ENCODE results near the gene CD99. TPM values are rescaled to one million over a fixed set of nuclear protein-coding genes. Genes with fewer than 3 reads are reported as not detected.

CD99 gene
- total RNA-seq, 2 donors from 2014 or later, result 157 to 231 TPM

DNA sequence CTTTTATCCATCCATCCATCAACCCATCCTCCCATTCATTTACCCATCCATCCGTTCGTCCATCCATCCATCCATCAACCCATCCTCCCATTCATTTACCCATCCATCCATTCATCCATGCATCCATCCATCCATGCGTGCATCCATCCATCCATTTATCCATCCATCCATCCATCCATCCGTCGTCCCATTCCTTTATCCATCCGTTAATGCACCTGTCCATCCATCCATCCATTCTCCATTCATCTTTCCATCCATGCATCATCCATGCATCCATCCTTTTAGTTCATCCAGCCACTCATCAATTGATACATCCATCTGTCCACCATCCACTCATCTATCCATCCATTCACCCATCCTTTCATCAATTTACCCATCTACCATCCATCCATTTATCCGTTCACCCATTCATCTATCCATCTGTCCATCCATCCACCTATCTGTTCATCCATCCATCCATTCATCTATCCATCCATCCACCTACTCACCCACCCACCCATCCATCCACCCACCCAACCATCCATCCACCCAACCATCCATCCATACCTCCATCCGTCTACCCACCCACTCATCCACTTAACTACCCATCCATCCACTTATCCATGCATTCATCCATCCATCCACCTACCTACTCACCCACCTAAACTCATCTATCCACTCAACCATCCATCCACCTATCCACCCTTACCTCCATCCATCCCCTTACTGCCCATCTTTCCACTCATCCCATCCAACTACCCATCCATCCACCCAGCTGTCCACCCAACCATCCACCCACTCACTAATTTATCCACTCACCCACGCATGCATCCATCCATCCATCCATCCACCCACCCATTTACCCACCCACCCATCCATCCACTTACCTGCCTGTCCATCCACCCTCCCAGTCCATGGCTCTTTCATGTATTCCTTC, 9.6 kb downstream of the CD99 start:
- Mint-ChIP-seq H3K27me3 (no peaks in the 10 kb centered on the region), H3K4me3 (peak overlapping the region; percentile 80), H3K9me3 (peaks cover 5% of the 10 kb centered on the region), H3K36me3 (ENCODE audit: low read depth) (peaks cover 100% of the 10 kb centered on the region), H3K27ac (peak overlapping the region; percentile 76), H3K4me1 (peaks cover 83% of the 10 kb centered on the region)
- ATAC-seq (replicated peaks), result no peak

DNA sequence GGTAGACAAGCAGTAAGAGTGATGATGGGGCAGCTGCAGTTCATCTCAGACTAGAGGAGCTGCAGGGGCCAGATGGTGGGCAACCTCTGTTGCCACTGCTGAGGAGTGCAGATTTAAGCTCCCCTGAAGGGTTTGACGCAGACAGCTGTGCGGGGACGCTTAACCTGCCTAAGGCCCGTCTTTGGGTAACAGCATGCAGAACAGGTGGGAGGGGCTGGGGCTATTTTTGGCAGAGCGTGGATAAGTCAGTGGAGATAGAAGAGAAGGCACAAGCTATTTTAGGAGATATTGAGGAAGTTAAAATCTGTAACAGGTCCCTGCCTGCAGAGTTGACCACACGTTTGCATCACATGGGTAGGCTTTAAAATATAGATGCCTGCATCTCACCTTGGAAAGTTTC, 10.5 kb downstream of the CD99 start:
- Mint-ChIP-seq H3K27me3 (no peaks in the 10 kb centered on the region), H3K36me3 (ENCODE audit: low read depth) (peaks cover 99% of the 10 kb centered on the region), H3K4me3 (peak overlapping the region; percentile 80), H3K9me3 (peaks cover 3% of the 10 kb centered on the region), H3K27ac (peak overlapping the region; percentile 76), H3K4me1 (peaks cover 75% of the 10 kb centered on the region)
- ATAC-seq (replicated peaks), result no peak

DNA sequence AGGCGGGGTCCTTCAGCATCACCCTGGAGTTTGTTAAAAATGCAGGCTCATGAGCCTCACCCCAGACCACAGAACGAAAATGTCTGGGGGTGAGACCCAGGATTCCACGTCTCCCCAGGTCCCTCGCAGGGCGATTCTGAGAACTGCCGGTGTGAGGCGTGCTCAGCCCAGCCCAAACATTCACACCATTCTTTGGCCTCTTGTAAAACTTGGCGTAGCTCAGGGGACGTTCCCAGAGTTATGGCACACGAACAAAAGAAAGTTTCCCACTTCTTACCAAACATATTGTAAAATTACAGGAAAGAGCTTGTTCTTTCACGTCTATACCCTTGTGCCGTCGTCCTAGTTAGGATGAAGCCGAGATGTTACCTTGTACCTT, 12.9 kb downstream of the CD99 start:
- no peaks in the 10 kb centered on the region for H3K27me3 Mint-ChIP-seq
- no peak for ATAC-seq (replicated peaks)
- H3K36me3 Mint-ChIP-seq (ENCODE audit: low read depth), result peaks cover 97% of the 10 kb centered on the region
- H3K4me3 Mint-ChIP-seq, result peak overlapping the region; percentile 80
- no peaks in the 10 kb centered on the region for H3K9me3 Mint-ChIP-seq
- H3K27ac Mint-ChIP-seq, result peak overlapping the region; percentile 76
- H3K4me1 Mint-ChIP-seq, result peaks cover 71% of the 10 kb centered on the region

DNA sequence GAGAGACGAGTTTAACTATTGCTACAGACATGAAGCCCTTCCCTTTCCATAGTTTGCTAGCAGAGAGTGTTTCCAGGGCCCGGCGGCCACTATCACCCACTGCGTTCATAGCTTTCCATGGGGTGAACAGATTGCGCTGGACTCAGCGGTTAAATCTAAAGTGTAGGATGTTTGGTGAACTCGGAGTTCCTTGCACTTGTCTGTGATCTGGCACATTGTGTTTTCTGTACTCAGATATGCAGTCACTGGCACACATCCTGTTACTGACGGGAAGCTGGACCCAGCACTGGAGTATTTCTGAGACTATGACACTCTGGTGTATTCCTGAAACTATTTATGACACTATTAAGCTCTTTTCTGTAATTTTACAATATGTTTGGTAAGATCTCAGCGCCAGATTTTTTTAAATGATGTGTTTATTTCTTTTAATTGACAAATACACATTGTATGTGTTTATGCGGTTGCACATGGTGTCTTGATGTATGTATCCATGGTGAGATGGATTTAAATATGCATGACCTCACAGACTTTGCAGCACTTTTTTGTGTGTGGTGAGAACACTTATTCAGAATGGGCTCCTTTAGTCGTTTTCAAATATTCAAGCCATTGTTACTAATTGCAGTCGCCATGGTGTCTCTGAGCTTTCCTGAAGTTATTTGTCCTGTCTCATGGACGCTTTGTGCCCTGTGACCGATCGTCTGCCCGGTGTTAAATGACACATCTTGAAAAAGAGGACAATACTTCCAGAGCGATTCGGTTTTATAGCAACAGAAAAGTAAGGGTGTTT, 14.1 kb downstream of the CD99 start:
- Mint-ChIP-seq H3K27ac (peak overlapping the region; percentile 84), H3K36me3 (ENCODE audit: low read depth) (peaks cover 93% of the 10 kb centered on the region), H3K4me3 (peak overlapping the region; percentile 80), H3K9me3 (no peaks in the 10 kb centered on the region), H3K4me1 (peaks cover 73% of the 10 kb centered on the region), H3K27me3 (no peaks in the 10 kb centered on the region)
- ATAC-seq (replicated peaks), result no peak

DNA sequence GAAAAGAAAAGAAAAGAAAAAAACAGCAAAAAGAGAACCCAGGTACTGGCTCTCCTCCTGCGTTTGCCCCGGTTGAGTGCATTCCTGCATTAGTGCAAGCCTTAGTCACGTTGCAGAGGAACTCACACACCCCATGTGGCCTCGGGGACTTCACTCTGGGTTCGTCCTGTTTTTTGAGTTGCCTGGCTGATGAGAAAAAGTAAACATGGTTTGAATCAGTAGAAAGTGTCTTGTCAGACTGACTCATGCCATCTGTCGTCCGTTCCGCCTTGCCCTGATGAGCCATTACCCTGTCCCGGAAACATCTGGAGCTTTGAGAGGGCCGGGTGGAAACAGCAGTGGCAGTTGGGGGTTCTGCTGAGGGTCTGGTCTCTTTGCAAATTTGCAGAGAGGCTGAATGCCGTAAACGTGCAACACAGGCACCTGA, 16.3 kb downstream of the CD99 start:
- peaks cover 58% of the 10 kb centered on the region for H3K4me1 Mint-ChIP-seq
- H3K9me3 Mint-ChIP-seq, result no peaks in the 10 kb centered on the region
- peak overlapping the region; percentile 93 for H3K27ac Mint-ChIP-seq
- peak; percentile 64 for ATAC-seq (replicated peaks)
- peaks cover 80% of the 10 kb centered on the region for H3K36me3 Mint-ChIP-seq (ENCODE audit: low read depth)
- H3K4me3 Mint-ChIP-seq, result peak overlapping the region; percentile 60
- no peaks in the 10 kb centered on the region for H3K27me3 Mint-ChIP-seq

DNA sequence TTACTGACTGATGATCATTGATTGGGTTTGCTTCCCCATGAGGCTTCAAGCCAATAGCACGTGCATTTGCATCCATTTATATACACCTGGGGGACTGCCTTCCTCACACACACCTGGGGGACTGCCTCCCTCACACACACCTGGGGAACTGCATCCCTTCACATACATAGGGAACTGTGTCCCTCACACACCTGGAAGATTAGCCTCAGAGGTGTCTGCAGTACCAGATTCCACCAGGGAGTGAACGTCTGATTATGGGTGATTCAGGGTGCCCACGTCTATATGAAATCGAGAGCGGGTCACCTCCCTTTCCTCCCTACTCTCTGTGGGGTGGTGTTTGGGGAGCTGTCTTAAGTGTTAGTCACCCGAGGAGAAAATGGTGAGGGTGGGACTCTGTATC, 16.9 kb downstream of the CD99 start:
- Mint-ChIP-seq H3K27me3 (no peaks in the 10 kb centered on the region), H3K4me1 (peaks cover 53% of the 10 kb centered on the region), H3K36me3 (ENCODE audit: low read depth) (peaks cover 73% of the 10 kb centered on the region), H3K27ac (peak overlapping the region; percentile 93), H3K9me3 (no peaks in the 10 kb centered on the region), H3K4me3 (peak overlapping the region; percentile 60)
- peak; percentile 31 for ATAC-seq (replicated peaks)

DNA sequence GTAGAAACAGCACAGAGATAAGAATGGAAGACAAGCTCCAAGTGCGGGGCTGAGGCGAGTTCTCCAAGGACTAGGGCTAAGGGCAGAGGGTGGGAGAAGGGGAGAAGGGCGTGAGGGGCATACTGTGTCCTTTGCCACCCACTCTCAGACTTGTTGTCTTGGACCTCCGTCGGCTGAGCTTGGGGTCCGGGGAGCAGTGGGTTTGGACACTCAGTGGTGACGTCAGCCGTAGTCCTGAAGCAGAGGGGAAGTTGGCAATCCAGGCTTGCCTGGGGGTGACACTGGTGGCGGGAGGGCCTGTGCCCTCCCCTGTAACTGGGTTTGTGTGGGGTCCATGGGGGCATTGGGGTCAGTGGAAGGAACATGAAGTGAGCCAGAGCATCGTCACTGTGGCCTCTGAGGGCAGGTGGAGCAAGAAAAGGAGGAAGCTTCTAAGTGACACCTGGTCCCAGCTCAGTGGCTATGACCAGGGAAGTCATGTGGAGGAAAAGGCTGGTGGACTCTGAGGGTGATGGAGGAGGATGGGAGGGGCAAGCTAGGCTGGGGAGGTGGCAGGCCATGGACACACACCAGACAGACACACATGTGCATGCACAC, 17.6 kb downstream of the CD99 start:
- Mint-ChIP-seq H3K27me3 (no peaks in the 10 kb centered on the region), H3K36me3 (ENCODE audit: low read depth) (peaks cover 67% of the 10 kb centered on the region), H3K4me3 (peak overlapping the region; percentile 60), H3K4me1 (peaks cover 49% of the 10 kb centered on the region), H3K9me3 (no peaks in the 10 kb centered on the region), H3K27ac (peak overlapping the region; percentile 93)
- ATAC-seq (replicated peaks), result no peak

DNA sequence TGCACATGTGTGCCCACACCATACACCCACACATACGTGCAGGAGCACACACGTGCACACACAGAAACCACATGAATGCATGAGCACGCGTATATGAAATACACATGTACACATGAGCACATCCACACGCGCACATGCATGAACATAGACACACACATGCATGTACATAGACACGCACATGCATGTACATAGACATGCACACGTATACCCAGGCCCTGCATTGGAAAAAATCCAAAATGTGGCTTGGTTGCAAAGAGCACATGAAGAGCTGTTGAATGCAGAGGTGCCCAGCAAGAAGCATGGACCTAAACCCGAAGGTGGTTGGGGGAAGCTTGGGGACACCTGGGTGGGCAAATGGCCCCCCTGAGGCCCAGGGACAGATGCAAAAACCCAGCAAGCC, 18.5 kb downstream of the CD99 start:
- Mint-ChIP-seq H3K27me3 (no peaks in the 10 kb centered on the region), H3K27ac (peak overlapping the region; percentile 93), H3K36me3 (ENCODE audit: low read depth) (peaks cover 58% of the 10 kb centered on the region), H3K4me3 (peak overlapping the region; percentile 60), H3K4me1 (peaks cover 45% of the 10 kb centered on the region), H3K9me3 (no peaks in the 10 kb centered on the region)
- ATAC-seq (replicated peaks), result no peak

DNA sequence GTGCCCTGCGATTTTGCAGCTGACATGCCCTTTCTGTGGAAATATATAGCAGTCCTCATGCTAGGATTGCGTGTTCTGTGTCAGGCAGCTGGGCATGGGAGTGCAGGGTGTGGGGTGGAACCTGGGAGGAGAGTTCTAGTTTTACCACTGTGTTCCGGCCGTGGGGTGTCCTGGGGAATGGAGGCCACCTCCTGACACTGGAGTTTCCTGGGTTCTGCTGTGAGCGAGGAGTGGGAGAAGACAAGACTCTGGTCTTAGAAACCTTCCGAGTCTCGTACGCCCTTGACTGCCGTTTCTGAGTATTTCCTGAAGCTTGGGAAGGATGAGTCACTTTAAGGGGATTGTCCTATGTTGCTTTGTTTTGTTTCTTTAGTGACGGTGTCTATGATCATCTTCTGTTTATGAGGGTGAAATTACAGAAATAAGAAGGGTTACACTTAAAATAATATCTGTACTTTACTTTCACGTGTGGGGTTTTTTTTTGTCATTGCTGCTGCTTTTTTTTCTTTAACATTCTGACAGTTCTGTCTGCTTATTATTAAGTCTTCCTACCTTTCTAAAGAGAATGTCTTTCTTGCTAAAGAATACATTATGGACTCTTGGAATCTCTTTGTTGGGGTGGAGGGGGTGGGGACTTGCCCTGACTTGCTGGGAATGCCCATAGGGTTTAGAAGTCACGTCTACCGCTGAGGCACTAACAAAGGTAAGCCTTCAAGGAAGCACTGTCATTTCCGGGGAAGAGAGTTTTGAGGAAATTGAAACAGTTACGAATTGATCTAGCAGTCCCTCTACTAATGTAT, 19.1 kb downstream of the CD99 start:
- Mint-ChIP-seq H3K27me3 (no peaks in the 10 kb centered on the region), H3K36me3 (ENCODE audit: low read depth) (peaks cover 51% of the 10 kb centered on the region), H3K4me3 (peak overlapping the region; percentile 60), H3K4me1 (peaks cover 45% of the 10 kb centered on the region), H3K9me3 (no peaks in the 10 kb centered on the region), H3K27ac (peak overlapping the region; percentile 93)
- peak; percentile 71 for ATAC-seq (replicated peaks)

DNA sequence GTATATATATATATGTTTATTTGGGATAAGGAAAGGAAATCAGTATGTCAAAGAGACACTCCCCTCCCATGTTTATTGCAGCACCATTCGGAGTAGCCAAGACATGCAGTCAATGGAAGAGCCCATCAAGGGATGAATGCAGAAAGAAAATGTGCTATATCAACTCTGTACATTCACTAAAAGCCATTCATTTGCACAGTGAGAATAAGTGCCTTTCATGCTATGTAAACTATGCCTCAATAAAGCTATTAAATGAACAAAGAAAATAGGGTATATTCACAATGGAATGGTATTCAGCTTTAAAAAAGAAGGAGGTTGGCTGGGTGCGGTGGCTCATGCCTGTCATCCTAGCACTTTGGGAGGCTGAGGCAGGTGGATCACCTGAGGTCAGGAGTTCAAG, 20.3 kb downstream of the CD99 start:
- Mint-ChIP-seq H3K4me3 (no peak overlapping the region), H3K4me1 (peaks cover 43% of the 10 kb centered on the region), H3K27ac (peak overlapping the region; percentile 18), H3K9me3 (no peaks in the 10 kb centered on the region), H3K36me3 (ENCODE audit: low read depth) (peaks cover 39% of the 10 kb centered on the region), H3K27me3 (no peaks in the 10 kb centered on the region)
- ATAC-seq (replicated peaks), result no peak

DNA sequence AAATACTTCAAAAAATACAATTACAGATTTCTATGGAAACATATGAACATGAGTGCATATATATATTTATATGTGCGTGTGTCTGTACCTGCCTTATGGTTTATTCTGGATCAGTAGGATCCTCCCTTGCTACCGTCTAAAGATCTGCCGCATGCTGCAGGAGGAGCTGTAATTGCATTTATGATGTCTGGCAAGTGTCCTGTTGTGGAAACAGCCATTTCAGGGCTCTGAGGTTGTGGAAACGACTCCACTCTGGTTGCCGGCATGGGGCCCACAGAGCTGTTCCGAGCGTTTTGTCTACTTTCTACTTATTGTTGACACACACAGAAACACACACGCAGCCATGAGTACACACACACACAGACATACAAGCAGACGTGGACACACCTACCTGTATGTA, 21.3 kb downstream of the CD99 start:
- Mint-ChIP-seq H3K4me3 (no peak overlapping the region), H3K27ac (no peak overlapping the region), H3K9me3 (no peaks in the 10 kb centered on the region), H3K27me3 (no peaks in the 10 kb centered on the region), H3K36me3 (ENCODE audit: low read depth) (peaks cover 33% of the 10 kb centered on the region), H3K4me1 (peaks cover 46% of the 10 kb centered on the region)
- ATAC-seq (replicated peaks), result no peak

DNA sequence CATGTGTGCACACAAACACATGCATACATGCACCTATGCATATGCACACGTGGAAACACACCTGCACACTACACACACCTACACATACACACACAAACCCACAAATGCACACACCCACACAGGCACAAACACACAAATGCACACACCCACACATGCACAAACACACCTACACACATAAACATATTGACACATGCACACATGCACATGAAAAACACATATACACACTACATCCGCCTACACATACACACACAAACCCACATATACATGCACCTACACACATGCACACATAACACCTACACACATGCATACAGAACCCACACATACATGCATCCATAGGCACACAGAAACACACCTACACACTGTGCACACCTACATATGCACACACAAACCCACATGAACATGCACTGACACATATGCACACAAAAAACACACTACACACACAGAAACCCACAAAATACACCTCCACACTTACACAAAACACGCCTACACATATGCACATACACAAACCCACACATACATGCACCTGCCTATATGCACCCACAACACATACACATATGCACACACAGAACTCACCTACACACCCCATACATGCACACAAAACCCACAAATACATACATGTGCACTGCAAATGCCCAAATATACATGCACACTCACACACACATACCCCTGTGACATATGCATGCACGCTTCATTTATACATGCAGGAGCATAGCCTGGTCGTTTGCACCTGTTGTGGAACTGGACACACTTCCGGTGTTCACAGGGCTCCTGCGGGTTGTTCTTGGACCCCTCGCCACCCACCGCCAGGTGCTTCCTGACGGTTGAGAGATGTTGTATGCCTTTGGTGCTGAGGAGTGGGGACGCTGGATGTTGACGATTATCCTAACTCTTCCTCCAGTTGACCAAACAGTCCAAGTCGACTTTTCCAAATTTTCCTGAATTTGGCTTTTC, 22.1 kb downstream of the CD99 start:
- Mint-ChIP-seq H3K9me3 (no peaks in the 10 kb centered on the region), H3K36me3 (ENCODE audit: low read depth) (peaks cover 25% of the 10 kb centered on the region), H3K4me3 (no peak overlapping the region), H3K4me1 (peaks cover 39% of the 10 kb centered on the region), H3K27me3 (no peaks in the 10 kb centered on the region), H3K27ac (no peak overlapping the region)
- no peak for ATAC-seq (replicated peaks)

DNA sequence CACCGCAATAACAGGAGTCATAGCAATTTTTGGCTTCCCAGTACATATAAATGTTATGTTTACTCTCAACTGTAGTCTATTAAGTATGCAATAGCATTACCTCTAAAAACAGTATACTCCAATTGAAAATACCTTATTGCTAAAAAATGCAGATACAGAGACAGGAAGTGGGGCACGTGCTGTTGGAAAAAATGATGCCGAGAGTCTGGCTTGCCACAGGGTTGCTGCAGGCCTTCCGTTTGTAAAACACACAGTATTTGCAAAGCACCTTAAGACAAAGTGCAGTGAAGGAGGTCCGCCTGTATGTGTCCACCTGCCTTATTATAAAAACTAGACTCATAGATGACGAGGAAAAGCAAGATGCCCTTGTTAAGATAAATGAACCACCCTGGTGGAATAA, 23.5 kb downstream of the CD99 start:
- Mint-ChIP-seq H3K27ac (peak overlapping the region; percentile 80), H3K4me3 (peak overlapping the region; percentile 19), H3K4me1 (peaks cover 25% of the 10 kb centered on the region), H3K36me3 (ENCODE audit: low read depth) (peaks cover 11% of the 10 kb centered on the region), H3K9me3 (no peaks in the 10 kb centered on the region), H3K27me3 (no peaks in the 10 kb centered on the region)
- ATAC-seq (replicated peaks), result no peak

Data from activated T-helper 17 cell treated with anti-CD3 and anti-CD28 coated beads, Interleukin-2, amount 50 U/mL, for 72 hours (primary cell).